K562 (cell line): ENCODE data around the gene ASB2. TPM values are rescaled to one million over a fixed set of nuclear protein-coding genes. Genes with fewer than 3 reads are reported as not detected.

Experiments used
- BDP1 ChIP-seq: IDR thresholded peaks from 3 replicates; pipeline ENCODE4 v1.6.1; 2011; ENCODE audit not compliant: insufficient read length, insufficient read depth
- polyA plus RNA-seq, 8 experiments: library from polyadenylated mRNA; depleted of rRNA in 4 of 8; stranded (reverse) in 5 of 8; unstranded in 3 of 8; fragments of >200 nt; fragmentation: Nextera tagmentation in 2 of 8; fragmentation: Illumina TruSeq in 1 of 8; extraction: Ambion mirVana in 2 of 8; extraction: Trizol in 1 of 8; gene quantifications; 2 replicates each; pipeline versions ENCODE4 v1.2.1 to v1.2.3, GENCODE V29; 2011 to 2014; ENCODE audit warnings: inconsistent platforms in 1 of 8, missing spikeins in 1 of 8
- total RNA-seq, 7 experiments: library from RNA; depleted of rRNA in 6 of 7; stranded (reverse); fragments of >200 nt in 6 of 7; fragmentation: Illumina TruSeq in 2 of 7; extraction: Trizol in 2 of 7; gene quantifications; 2 replicates each; pipeline versions ENCODE4 v1.2.1 to v1.2.3, GENCODE V29; 2011 to 2021; ENCODE audit warnings: low replicate concordance in 1 of 7
- TF ChIP-seq, protein P1 (sequence below): fragments of 250-450 bp; sonication (Bioruptor Pico); IDR thresholded peaks from 2 replicates; pipeline ENCODE4 v1.5.0; 2020; ENCODE audit warnings: mild to moderate bottlenecking
- TF ChIP-seq, protein P2 (sequence below): sonication (generic); formaldehyde crosslinking; IDR thresholded peaks from 2 replicates; pipeline ENCODE4 v1.8.0; 2022; ENCODE audit warnings: mild to moderate bottlenecking, missing genetic modification reagents

The ASB2 gene
- total and polyA plus RNA-seq, 9 of the 15 experiments (the other 6 are each of a cell fraction or from before 2014, with no cell fraction given), result not detected

- TF ChIP-seq, protein P1, sequence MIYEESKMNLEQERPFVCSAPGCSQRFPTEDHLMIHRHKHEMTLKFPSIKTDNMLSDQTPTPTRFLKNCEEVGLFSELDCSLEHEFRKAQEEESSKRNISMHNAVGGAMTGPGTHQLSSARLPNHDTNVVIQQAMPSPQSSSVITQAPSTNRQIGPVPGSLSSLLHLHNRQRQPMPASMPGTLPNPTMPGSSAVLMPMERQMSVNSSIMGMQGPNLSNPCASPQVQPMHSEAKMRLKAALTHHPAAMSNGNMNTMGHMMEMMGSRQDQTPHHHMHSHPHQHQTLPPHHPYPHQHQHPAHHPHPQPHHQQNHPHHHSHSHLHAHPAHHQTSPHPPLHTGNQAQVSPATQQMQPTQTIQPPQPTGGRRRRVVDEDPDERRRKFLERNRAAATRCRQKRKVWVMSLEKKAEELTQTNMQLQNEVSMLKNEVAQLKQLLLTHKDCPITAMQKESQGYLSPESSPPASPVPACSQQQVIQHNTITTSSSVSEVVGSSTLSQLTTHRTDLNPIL (CRISPR knock-in tag), result no peak
- TF ChIP-seq, protein P2, sequence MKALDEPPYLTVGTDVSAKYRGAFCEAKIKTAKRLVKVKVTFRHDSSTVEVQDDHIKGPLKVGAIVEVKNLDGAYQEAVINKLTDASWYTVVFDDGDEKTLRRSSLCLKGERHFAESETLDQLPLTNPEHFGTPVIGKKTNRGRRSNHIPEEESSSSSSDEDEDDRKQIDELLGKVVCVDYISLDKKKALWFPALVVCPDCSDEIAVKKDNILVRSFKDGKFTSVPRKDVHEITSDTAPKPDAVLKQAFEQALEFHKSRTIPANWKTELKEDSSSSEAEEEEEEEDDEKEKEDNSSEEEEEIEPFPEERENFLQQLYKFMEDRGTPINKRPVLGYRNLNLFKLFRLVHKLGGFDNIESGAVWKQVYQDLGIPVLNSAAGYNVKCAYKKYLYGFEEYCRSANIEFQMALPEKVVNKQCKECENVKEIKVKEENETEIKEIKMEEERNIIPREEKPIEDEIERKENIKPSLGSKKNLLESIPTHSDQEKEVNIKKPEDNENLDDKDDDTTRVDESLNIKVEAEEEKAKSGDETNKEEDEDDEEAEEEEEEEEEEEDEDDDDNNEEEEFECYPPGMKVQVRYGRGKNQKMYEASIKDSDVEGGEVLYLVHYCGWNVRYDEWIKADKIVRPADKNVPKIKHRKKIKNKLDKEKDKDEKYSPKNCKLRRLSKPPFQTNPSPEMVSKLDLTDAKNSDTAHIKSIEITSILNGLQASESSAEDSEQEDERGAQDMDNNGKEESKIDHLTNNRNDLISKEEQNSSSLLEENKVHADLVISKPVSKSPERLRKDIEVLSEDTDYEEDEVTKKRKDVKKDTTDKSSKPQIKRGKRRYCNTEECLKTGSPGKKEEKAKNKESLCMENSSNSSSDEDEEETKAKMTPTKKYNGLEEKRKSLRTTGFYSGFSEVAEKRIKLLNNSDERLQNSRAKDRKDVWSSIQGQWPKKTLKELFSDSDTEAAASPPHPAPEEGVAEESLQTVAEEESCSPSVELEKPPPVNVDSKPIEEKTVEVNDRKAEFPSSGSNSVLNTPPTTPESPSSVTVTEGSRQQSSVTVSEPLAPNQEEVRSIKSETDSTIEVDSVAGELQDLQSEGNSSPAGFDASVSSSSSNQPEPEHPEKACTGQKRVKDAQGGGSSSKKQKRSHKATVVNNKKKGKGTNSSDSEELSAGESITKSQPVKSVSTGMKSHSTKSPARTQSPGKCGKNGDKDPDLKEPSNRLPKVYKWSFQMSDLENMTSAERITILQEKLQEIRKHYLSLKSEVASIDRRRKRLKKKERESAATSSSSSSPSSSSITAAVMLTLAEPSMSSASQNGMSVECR (CRISPR knock-in tag), result no peak
- TF ChIP-seq BDP1, result no peak
- TF ChIP-seq, all 486 proteins: peak for 0
These were observed 86.5 kb downstream of the ASB2 start (continued) for GRCh38 chr14:93889739-93890483.
